Stimulated activated CD8-positive, alpha-beta memory T cell treated with anti-CD3 and anti-CD28 coated beads, Interleukin-15, amount 100 ng/mL, for 24 hours (primary cell): ENCODE measurements around the gene KCTD20.
"Not testable (repeated sequence)": the region's sequence is repeated elsewhere in the genome, so short reads cannot be mapped to it uniquely, and the experiment has no call there.

Experiments used
- DNase-seq: peaks from one replicate; pipeline ENCODE4 v3.0.0-alpha.2; 2020; ENCODE audit warnings: low read depth

The KCTD20 gene

DNA sequence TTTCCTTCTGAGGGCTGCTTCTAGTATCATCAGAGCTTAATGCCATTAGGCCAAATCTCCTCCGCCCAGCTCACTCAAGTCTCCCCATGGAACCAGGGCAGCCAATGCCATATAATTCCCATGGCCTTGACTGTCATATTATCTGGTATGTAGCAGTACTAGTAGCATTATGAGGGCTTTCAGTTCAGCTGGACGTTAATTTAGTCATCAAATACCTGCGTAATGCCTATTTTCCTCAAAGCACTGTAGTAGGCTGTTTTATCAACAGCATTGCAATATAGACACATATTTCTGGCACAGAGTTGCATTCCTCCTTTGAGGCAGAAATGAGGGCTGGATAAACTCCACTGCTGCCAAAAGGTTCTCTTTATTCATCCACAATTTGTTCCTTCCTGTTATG is 1.7 kb downstream of the KCTD20 start:
- DNase-seq = no peak

DNA sequence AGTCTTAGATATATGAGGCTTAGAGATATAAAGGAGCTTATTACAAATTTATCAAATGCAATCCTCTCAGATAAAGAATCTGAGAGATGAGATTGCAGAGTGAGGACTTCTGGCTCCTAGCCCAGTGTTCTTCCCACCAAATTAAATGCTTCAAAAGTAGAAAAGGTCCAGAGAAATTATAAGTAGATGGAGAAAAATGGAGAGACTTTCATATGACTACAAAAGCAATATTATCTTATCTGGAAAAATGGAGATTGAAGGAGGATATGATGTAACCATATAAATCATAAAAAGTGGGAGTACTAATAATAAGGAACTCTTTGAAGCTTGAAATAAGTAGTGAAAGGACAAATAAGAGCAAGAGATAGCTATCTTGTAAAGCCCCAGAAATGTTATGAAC is 2.8 kb downstream of the KCTD20 start:
- no peak for DNase-seq

DNA sequence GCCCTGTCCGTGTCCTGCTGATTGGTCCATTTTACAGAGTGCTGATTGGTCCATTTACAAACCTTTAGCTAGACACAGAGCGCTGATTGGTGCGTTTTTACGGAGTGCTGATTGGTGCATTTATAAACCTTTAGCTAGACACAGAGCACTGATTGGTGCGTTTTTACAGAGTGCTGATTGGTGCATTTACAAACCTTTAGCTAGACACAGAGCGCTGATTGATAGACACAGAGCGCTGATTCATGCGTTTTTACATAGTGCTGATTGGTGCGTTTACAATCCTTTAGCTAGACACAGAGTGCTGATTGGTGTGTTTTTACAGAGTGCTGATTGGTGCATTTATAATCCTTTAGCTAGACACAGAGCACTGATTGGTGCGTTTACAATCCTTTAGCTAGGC is 6.4 kb downstream of the KCTD20 start:
- DNase-seq = not testable (repeated sequence)

GRCh38 chr6:36452897-36453296 is 10.1 kb downstream of the KCTD20 start:
- DNase-seq = not testable (repeated sequence)

GRCh38 chr6:36455486-36456027 is 12.8 kb downstream of the KCTD20 start:
- DNase-seq = no peak

DNA sequence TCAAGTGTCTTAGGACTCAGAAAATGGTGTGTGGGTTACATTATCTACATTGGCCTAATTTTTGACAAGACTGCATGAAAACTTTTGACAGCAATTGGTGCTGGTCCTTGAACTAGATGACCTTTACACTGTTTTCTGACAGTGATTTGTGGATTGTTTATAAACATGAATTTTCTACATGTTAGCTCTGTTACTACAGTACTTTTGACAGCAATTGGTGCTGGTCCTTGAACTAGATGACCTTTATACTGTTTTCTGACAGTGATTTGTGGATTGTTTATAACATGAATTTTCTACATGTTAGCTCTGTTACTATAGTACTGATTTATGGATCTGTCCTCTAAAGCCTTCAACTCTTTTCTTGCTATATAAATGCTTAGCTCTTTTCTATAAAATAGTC is 16.7 kb downstream of the KCTD20 start:
- DNase-seq = no peak

DNA sequence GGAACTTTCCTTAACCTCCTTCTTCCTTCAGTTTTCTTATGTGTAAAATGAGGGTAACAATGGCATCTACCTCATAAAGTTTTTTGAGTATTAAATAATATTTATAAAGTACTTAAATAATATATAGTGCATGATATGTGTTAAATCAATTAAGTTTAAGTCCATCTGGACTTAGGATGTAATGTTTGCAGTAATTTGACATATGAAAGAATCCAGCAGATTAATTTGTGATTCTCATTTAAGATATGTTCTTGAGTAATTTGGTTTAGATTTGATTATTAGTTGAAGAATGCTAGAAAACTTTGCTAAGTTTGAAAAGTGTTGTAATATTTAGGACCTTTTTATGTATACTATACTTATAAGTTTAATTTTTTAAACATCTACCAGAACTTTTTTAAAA is 18.1 kb downstream of the KCTD20 start:
- DNase-seq = no peak

DNA sequence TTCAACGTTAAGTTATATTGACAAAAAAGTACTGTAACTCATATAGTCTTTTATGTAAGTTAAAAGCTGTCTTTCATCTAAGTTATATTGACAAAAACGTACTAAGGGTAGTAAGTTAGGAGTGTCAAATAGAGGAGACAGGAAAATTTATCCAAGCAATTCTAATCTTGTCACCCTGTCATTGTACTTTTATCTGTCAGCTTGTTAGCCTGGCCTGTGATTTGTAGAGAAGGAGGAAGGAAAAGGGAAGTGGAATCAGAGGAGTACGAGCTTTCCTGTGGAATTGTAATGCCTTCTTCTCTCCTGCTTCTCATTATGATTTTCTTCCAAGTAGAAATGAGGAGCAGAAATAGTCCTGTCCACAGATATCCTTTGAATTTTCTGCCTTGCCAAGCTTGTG is 18.8 kb downstream of the KCTD20 start:
- no peak for DNase-seq

DNA sequence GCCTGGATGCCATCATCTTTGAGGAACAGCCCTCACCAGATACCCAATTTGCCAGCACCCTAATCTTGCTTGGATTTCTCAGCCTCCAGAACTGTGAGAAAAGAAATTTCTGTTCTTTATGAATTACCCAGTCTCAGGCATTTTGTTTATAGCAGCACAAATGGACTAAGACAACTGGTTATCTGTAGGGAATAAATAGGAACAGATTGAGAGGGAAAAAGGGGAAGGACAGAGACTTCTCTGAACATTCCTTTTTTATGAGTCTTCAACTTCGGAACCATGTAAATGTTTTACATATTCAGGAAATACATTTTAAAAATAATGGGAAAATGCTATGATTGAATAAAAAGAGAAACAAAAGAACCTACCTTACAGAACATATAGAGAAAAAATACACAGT is 20.9 kb downstream of the KCTD20 start:
- DNase-seq = no peak

DNA sequence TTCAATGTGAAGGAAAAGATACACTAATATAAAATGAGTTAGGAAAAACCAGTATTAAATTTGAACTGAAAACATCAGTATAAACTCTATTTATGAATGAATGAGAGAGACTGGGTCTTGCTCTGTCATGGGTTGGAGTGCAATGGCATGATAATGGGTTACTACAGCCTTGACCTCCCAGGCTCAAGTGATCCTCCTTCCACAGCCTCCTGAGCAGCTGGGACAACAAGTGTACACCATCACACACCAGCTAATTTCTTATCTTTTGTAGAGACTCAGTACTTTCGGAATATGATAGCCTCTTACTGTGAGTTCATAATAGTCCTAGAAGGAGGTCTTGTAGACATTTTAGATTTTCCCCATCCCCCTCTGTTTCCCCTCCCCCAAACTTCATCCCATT is 21.4 kb downstream of the KCTD20 start:
- DNase-seq = no peak

DNA sequence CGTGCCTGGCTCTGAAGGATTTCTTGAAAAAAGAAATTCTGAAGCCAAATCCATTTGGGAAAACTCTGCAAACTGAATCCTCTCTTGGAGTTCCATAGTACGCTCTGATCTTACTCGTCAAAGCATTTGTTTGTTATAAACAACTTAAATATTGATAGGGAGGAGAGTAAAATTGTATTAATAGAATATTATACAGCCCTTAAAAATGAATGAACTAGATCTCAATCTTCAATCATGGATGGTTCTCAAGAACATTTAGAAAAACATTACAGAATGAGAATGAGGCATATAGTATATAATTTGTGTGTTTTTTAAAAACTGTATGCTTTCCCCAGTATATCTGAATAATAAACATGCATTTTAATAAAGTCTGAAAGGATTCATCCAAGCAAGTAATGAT is 24.8 kb downstream of the KCTD20 start:
- no peak for DNase-seq

- DNase-seq = no peak
Measured at GRCh38 chr6:36469148-36469661, 26.4 kb downstream of the KCTD20 start.

- DNase-seq = no peak
Measured at GRCh38 chr6:36469946-36470345, 27.1 kb downstream of the KCTD20 start.

GRCh38 chr6:36478051-36478526 is 35.3 kb downstream of the KCTD20 start:
- no peak for DNase-seq

- DNase-seq = no peak
Measured at GRCh38 chr6:36479256-36479655, 36.5 kb downstream of the KCTD20 start.

DNA sequence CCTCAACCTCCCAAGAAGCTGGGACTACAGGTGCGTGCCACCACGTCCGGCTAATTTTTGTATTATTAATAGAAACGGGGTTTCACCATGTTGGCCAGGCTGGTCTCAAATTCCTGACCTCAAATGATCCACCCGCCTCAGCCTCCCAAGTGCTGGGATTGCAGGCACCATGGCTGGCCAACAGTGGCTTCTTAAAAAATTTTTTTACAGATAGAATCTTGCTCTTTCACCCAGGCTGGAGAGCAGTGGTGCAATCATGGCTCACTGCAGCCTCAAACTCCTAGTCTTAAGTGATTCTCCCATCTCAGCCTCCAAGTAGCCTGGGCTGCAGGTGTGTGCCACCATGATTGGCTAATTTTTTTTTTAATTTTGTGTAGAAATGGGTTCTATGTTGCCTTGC is 40.5 kb downstream of the KCTD20 start:
- DNase-seq = not testable (repeated sequence)

- no peak for DNase-seq
Measured at GRCh38 chr6:36484736-36485135, 41.9 kb downstream of the KCTD20 start.

DNA sequence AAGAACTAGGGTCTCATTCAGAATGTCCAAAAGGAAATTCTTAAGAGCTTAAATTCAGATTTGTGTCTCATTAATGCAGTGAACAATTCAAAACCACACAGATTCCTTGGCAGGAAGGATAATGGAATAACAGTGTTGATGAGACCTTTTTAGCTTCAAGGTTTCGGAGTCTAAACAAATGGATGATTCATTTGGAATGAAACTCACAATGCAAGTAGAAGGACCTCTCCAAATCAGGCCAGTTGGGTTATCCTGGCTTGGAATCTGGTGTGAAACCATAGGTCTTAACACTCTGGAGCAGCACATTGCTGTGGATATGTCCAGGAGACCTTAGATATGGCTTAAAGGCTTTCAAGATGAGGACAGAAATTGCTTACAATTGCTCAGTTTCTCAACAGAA is 44.9 kb downstream of the KCTD20 start:
- DNase-seq = no peak

DNA sequence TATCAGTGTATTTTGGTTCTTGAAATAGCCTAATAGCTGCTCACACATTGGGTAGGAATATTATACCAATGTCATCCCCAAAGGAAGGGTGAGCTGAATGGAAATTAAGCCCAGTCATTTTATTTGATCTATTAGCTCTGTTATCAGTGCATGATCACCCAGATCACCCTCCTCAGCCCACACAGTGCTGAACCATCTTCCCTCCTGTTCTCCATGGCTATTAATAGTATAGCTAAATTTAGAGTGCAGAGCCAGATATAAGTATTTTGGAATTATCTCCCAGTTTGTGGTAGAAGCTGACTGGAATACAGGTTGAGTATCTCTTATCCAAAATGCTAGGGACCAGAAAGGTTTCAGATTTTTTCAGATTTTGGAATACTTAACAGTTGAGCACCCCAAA is 45.4 kb downstream of the KCTD20 start:
- no peak for DNase-seq

DNA sequence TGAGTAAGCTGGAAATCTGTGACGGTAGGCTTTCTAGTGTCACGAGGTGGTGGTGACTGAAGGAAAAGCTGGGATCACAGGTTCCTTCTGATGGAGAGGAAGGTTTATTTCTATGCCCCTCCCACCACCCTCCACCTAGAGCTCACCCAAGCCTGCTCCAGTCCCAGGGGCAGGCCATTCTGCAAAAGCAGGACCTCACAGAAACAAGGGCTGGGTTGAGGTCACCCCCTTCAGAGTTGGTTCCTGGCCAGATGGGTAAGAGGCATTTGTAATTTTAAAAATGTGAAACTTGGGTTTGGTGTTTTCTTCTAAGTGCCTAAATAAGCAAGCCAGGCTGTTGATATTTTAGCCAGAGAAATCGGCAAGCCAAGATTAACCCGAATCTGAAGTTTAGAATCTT is 46.6 kb downstream of the KCTD20 start:
- no peak for DNase-seq

GRCh38 chr6:36491378-36491965 is 48.7 kb downstream of the KCTD20 start:
- DNase-seq = no peak

DNA sequence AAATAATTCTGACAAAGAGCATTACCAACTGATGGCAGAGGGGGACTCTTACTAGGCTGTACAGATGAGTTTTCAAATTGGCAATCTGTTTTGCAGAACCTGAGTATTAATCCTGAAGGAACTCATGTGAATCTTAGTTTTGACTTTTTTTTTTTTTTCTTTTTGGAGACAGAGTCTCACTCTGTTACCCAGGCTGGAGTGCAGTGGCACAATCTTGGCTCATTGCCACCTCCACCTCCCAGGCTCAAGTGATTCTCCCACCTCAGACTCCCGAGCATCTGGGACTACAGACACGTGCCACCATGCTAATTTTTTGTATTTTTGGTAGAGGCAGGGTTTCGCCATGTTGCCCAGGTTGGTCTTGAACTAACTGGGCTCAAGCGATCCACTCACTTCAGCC is 49.3 kb downstream of the KCTD20 start:
- no peak for DNase-seq

DNA sequence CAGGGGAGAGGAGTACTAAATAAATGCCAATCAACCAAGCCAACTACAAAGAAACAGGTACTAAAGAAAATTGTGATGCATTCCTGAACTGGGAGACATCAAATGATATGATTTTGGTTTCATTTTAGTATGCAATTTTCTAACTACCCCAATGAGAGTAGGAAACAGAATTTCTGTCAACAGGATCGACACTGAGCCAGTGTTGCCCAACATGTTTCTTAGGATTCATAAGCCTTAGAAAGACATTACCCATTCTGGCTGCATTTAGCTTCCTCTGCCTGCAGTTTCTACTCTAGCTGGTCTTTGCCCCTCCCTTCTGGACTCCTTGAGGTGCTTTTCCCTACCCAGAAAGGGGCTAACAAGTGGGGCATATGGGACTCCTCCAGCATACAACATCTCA is 49.8 kb downstream of the KCTD20 start:
- no peak for DNase-seq

DNA sequence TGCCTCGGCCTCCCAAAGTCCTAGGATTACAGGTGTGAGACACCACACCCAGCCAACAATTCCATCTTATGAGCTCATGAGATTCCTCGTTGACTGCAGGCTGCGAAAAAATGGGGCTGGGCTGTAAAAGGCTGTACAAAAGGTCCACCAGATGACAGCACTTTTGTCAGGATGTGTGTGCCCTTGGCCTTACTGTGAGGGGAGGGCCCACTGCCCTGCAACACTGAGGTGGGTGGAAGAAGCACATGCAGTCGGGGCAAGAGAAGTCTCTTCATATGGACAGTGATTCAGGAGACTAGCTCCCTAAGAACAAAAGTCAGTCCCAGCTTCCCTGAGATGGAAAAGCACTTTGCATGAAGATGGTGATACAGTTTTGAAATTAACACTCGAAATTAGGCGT is 50.5 kb downstream of the KCTD20 start:
- DNase-seq = no peak
